Skin epidermis (tissue), 12 donors: ENCODE results near the gene ATP11C.
"Not testable (repeated sequence)": the region's sequence is repeated elsewhere in the genome, so short reads cannot be mapped to it uniquely, and the experiment has no call there.

ENCODE experiments used
- H3K27ac ChIP-seq, 21 experiments: fragments of 200-600 bp; sonication (generic) in 11 of 21; one replicate each; pipeline ENCODE4 v1.5.0; 2020; ENCODE audit warnings: mild to moderate bottlenecking in 3 of 21, inconsistent platforms in 2 of 21, moderate library complexity in 2 of 21
- H3K4me3 ChIP-seq, 7 experiments: fragments of 200-600 bp; sonication (generic) in 2 of 7; one replicate each; pipeline ENCODE4 v1.5.0; 2020; ENCODE audit warnings: inconsistent platforms in 2 of 7, mild to moderate bottlenecking in 2 of 7, moderate library complexity in 1 of 7

The ATP11C gene

GRCh38 chrX:139877710-139878414, 55.0 kb downstream of the ATP11C start:
- no peak overlapping the region for H3K4me3 ChIP-seq
- no peak overlapping the region for H3K27ac ChIP-seq

- Histone ChIP-seq H3K27ac (no peak overlapping the region), H3K4me3 (no peak overlapping the region)
Measured at GRCh38 chrX:139875841-139876240, 57.0 kb downstream of the ATP11C start.

DNA sequence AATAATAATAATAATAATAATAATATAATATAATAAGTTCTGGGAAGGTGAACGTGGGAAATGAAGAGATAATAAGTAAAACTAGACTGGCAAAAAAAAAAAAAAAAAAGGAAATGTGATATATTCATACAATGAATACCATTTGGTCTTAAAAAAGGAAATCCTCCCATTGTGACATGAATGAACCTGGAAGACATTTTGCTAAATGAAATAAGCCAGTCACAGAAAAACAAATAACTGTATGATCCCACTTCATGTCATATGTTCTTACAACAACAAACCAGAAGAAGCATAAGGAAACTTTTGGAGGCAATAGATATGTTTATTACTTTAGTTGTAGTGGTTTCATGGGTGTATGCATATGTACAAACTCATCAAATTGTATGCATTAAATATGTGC, 63.1 kb downstream of the ATP11C start:
- H3K27ac ChIP-seq: no peak overlapping the region
- H3K4me3 ChIP-seq: no peak overlapping the region

DNA sequence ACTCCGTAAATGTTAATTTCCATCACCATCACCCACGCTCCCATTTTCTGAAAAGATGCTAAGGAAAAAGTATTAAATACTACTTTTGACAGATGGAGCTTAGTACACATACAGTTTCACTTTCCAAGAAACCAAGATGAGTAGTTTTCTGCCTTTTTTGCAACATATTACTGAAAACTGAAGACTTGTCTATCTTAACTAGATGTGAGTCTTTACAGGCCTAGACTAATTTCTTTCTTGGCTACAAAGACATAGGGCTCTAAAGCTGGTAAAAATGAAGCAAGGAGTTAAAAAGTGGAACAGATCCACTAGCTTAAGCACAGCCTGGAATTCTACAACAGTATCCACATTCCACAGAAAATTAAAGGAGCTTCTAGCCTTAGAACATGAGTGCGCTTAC, 68.2 kb downstream of the ATP11C start:
- H3K27ac ChIP-seq: no peak overlapping the region

GRCh38 chrX:139862208-139862607, 70.6 kb downstream of the ATP11C start:
- no peak overlapping the region for H3K27ac ChIP-seq
- no peak overlapping the region for H3K4me3 ChIP-seq

More for the DNA sequence above, 68.2 kb downstream of the ATP11C start:
- H3K4me3 ChIP-seq: no peak overlapping the region

- not testable (repeated sequence) for H3K27ac ChIP-seq, H3K4me3 ChIP-seq
Measured at GRCh38 chrX:139856826-139857225, 76.0 kb downstream of the ATP11C start.

- H3K27ac ChIP-seq: no peak overlapping the region
- no peak overlapping the region for H3K4me3 ChIP-seq
Measured at GRCh38 chrX:139851730-139852129, 81.1 kb downstream of the ATP11C start.

DNA sequence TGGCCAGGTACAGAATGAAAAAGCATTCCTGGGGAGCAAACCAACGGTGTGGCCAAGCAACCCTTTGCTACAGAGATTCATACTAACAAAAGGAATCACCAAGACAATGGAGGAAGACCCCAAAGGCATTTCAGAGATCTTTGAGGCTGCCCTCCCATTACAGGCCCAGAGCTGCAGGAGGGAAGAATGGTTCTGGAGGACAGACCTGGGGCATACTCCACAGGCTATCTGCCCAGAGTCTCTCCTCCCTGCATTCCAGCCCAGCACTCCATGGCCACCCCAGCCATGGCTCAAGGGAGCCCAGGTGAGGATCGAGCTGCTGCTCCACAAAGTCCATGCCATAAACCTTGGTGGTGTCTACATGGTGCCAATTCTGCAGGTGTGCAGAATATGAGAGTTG, 81.9 kb downstream of the ATP11C start:
- no peak overlapping the region for H3K27ac ChIP-seq

DNA sequence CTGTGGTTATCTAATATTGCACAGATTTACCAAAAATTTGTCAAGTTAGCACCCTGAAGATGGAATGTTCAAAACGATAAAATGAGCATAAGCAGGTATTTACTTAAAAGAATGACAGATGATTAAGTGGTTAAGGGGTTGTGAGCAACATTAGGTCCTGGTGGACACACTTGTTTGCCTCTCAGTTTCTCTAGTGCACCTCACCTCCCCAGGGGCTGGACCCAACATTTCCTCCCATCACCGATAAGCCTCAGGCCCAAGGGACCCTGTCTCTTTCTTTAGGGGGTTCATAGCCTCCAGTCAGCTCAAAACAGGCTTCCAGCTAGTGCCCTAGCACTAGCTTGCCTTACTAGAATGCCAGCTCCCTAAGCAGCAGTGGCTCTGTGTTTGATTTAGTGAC, 88.0 kb downstream of the ATP11C start:
- Histone ChIP-seq H3K27ac (no peak overlapping the region), H3K4me3 (no peak overlapping the region)

More for the DNA sequence above, 81.9 kb downstream of the ATP11C start:
- no peak overlapping the region for H3K4me3 ChIP-seq

- H3K27ac ChIP-seq: no peak overlapping the region
- H3K4me3 ChIP-seq: no peak overlapping the region
Measured at GRCh38 chrX:139844163-139844562, 88.7 kb downstream of the ATP11C start.

- H3K27ac ChIP-seq: no peak overlapping the region
Measured at GRCh38 chrX:139842326-139843185, 90.3 kb downstream of the ATP11C start.

GRCh38 chrX:139836335-139836734, 96.5 kb downstream of the ATP11C start:
- not testable (repeated sequence) for H3K27ac ChIP-seq, H3K4me3 ChIP-seq

More at GRCh38 chrX:139842326-139843185, 90.3 kb downstream of the ATP11C start:
- no peak overlapping the region for H3K4me3 ChIP-seq

- Histone ChIP-seq H3K4me3 (no peak overlapping the region), H3K27ac (no peak overlapping the region)
Measured at GRCh38 chrX:139834879-139835278, 98.0 kb downstream of the ATP11C start.

GRCh38 chrX:139832718-139833309, 100.0 kb downstream of the ATP11C start:
- no peak overlapping the region for H3K27ac ChIP-seq
- no peak overlapping the region for H3K4me3 ChIP-seq

- no peak overlapping the region for H3K27ac ChIP-seq
Measured at GRCh38 chrX:139831675-139832456, 101.0 kb downstream of the ATP11C start.

DNA sequence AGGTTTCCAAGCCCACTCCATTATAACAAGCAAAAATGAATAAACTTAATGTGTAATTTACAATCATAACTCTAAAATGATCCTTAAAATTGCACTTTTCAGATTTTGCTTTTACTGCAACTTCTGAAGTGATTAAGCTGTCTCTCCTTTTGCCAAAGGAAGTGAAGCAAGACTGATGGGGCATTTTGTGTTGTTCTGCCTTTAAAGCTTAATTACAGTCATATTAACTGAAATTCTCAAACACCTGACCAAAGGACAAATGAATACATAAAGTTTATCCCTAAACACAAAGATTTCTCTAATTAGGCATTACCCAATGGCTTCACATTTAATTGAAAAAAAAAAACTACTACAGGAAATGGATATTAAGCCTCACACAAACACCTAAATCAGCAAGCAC, 101.8 kb downstream of the ATP11C start:
- peak overlapping the region in 1 of 21 experiments; percentile 39 for H3K27ac ChIP-seq

More at GRCh38 chrX:139831675-139832456, 101.0 kb downstream of the ATP11C start:
- H3K4me3 ChIP-seq: no peak overlapping the region

DNA sequence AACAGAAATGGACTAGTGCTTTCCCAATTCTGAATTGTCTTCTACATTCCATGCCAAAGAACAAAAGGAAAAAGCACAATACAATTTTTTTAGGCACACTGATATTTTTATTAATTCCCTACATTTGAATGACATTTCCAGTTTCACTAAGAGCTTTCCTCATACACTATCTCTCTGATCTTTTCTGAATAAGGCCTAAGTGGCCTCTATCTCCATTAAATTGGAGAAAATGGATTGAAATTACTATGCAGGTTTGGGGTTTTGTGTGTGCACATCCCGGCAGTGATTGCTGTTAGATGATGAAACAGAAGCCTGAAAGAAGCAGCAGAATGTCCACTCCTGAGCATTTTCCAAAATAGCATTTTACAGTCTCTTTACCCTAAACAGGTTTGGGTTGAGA, 104.0 kb downstream of the ATP11C start:
- Histone ChIP-seq H3K27ac (no peak overlapping the region), H3K4me3 (no peak overlapping the region)

More for the DNA sequence above, 101.8 kb downstream of the ATP11C start:
- H3K4me3 ChIP-seq: no peak overlapping the region

DNA sequence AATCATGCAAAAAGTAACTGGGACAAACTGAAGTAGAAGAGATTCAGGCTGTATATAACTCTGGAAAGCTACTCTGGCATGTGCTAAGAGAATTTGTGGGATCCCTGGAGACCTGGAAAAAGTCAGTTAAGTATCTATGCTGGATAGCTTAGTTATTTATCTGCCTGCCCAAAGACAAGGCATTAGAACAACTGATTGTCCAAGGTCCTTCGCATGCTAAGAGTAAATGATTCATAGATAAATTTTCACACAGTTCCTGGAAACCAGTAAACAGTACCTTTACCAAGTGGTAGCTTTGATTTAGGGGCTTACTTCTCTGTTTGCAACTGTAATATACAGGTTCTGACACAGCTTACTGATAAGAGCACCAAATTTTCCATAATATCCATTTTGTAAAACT, 104.8 kb downstream of the ATP11C start:
- H3K4me3 ChIP-seq: no peak overlapping the region
- H3K27ac ChIP-seq: no peak overlapping the region

DNA sequence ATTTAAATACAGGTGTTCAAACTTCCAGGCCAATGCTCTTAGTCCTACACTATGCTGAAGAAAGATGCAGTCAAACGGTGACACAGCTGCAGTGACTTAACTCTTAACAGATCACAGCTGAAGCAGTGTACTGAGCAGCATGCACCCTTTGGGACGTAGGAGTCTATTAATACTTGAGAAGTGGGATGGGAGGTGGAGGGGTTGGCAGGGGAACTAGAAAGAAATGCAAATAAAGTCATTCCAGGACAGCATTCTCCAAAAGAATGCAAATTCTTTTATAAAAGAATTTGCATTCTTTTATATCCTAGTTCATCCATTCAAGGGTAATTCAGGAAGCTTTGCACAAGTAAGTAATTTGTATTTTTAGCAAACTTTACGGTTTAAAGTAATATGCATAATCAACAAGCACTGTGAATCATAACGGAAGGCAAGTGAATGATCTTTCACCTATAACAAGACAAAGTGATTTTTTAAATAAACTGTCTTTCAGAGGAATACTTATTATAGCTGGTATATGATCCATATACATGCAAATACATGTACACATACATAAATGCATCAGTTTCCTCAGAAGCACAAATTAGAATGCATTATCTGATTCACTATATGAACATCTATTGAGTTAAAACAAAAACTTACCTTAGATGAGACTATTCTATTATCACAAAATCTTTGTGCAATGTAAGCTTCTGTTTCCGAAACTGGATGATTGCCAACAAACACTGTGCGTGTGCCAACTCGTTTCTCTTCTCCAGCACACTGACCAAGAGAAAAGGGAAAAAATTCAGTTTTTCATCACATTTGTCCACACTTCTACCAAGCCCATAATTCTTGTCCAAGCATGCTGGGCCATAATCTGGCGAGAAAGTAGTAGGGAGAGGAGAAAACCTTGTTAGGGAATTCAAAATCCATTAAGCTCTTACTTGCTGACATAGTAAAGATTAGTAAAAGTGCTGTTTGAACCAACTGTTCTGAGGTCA, 106.5 kb downstream of the ATP11C start:
- Histone ChIP-seq H3K27ac (no peak overlapping the region), H3K4me3 (no peak overlapping the region)
